ENCODE data around the gene TOPAZ1. TPM values are rescaled to one million over a fixed set of nuclear protein-coding genes. Genes with fewer than 3 reads are reported as not detected.

Gene TOPAZ1
- under 0.01 TPM in 1 of 2 replicates, not detected in the other for total RNA-seq

DNA sequence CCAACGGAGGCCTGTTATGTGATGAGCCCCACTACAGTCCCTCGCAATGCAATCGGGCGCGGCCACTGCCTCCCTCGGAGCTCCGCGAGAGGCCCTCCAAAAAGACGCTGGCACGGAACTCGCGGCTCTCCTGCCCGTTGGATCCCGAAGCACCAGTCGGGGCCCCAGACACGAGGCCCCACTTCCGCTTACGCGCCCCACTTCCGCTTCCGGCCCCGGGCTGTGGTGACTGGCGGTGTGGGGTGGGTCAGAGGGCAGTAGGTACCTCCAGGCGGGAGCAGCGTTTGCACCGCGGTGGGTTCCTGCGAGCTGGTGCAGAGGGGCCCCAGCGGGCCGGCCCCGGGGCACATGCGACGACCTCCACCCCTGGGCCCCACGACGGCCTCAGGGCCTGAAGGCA is at the start of gene TOPAZ1:
TSS of gene TOPAZ1 (plus strand) at position 181 of the 400 bp plus-strand sequence. CDS start at position 349, 168 bp downstream.

GRCh38 chr3:44338010-44338827 is 96.5 kb downstream of the TOPAZ1 start, which contains the start of gene TCAIM:
TSS of gene TCAIM (plus strand) at chr3:44338766. CDS start at chr3:44354783, 16,017 bp downstream.

Other genes with a start within 250 kb of the TOPAZ1 start
- 20.6 and 31.9 TPM in 2 replicates for gene TCAIM, start 96.9 kb downstream of the TOPAZ1 start, total RNA-seq
- 10.9 and 11.7 TPM in 2 replicates for gene ZNF445, start 235.8 kb downstream of the TOPAZ1 start, total RNA-seq